BE2C (cell line): ENCODE data around the gene DMAP1.

ENCODE experiments used
- DNase-seq: peaks from one replicate; pipeline ENCODE4 v3.0.0-alpha.2; 2020
- H3K27me3 ChIP-seq: fragments of 250-450 bp; sonication (Bioruptor Pico); 2 replicates; pipeline ENCODE4 v1.5.1; 2020; ENCODE audit warnings: mild to moderate bottlenecking
- H3K36me3 ChIP-seq: fragments of 250-450 bp; sonication (Bioruptor Pico); 2 replicates; pipeline ENCODE4 v1.5.1; 2020; ENCODE audit warnings: mild to moderate bottlenecking
- H3K4me1 ChIP-seq: fragments of 250-450 bp; sonication (Bioruptor Pico); 2 replicates; pipeline ENCODE4 v1.5.1; 2020
- H3K4me3 ChIP-seq: 2 replicates; pipeline ENCODE4 v1.5.1; 2011; ENCODE audit warnings: low read depth, low read length
- H3K9me3 ChIP-seq: fragments of 250-450 bp; sonication (Bioruptor Pico); 2 replicates; pipeline ENCODE4 v1.5.1; 2020
- CTCF ChIP-seq: IDR thresholded peaks from 2 replicates; pipeline ENCODE4 v1.5.1; 2012; ENCODE audit warnings: mild to moderate bottlenecking, low read depth, low read length

DMAP1 gene

GRCh38 chr1:44249543-44249942, 36.3 kb downstream of the DMAP1 start:
- DNase-seq = peak; percentile 42

GRCh38 chr1:44250068-44250781, 37.0 kb downstream of the DMAP1 start:
- Histone ChIP-seq H3K4me1 (no peaks in the 10 kb centered on the region), H3K36me3 (no peaks in the 10 kb centered on the region), H3K4me3 (no peak overlapping the region), H3K27me3 (no peaks in the 10 kb centered on the region), H3K9me3 (no peaks in the 10 kb centered on the region)
- DNase-seq = peak; percentile 21
- no peak for TF ChIP-seq CTCF

More at GRCh38 chr1:44249543-44249942, 36.3 kb downstream of the DMAP1 start:
- Histone ChIP-seq H3K27me3 (no peaks in the 10 kb centered on the region), H3K36me3 (no peaks in the 10 kb centered on the region), H3K4me1 (no peaks in the 10 kb centered on the region), H3K9me3 (no peaks in the 10 kb centered on the region), H3K4me3 (no peak overlapping the region)
- 0 out of 2 replicates have a peak, but pooled peaks have one; percentile 3 for TF ChIP-seq CTCF

- no peak for DNase-seq
- Histone ChIP-seq H3K4me1 (no peaks in the 10 kb centered on the region), H3K36me3 (no peaks in the 10 kb centered on the region), H3K4me3 (no peak overlapping the region), H3K9me3 (no peaks in the 10 kb centered on the region), H3K27me3 (no peaks in the 10 kb centered on the region)
- TF ChIP-seq CTCF = no peak
These were observed 38.2 kb downstream of the DMAP1 start for GRCh38 chr1:44251486-44251885.

- Histone ChIP-seq H3K9me3 (no peaks in the 10 kb centered on the region), H3K27me3 (no peaks in the 10 kb centered on the region), H3K4me1 (0 out of 2 replicates have a peak, but pooled peaks cover 2% of the 10 kb centered on the region), H3K36me3 (no peaks in the 10 kb centered on the region), H3K4me3 (no peak overlapping the region)
- TF ChIP-seq CTCF = no peak
- no peak for DNase-seq
These were observed 38.9 kb downstream of the DMAP1 start for GRCh38 chr1:44251989-44252671.

- Histone ChIP-seq H3K4me1 (0 out of 2 replicates have a peak, but pooled peaks cover 4% of the 10 kb centered on the region), H3K27me3 (no peaks in the 10 kb centered on the region), H3K4me3 (no peak overlapping the region), H3K9me3 (no peaks in the 10 kb centered on the region), H3K36me3 (no peaks in the 10 kb centered on the region)
- DNase-seq = no peak
- TF ChIP-seq CTCF = no peak
These were observed 41.2 kb downstream of the DMAP1 start for GRCh38 chr1:44254392-44254910.
